Activated CD4-positive, alpha-beta memory T cell treated with anti-CD3 and anti-CD28 coated beads for 36 hours (primary cell): ENCODE results near the gene SCN3B. TPM values are rescaled to one million over a fixed set of nuclear protein-coding genes. Genes with fewer than 3 reads are reported as not detected.
"Not testable (repeated sequence)": the region's sequence is repeated elsewhere in the genome, so short reads cannot be mapped to it uniquely, and the experiment has no call there.

Experiments used
- CTCF ChIA-PET: fragments of 350-600 bp; sonication (Branson Sonifier 250); formaldehyde crosslinking; loops from one replicate; lab custom pipeline; 2021; ENCODE audit warnings: antibody characterized with exemption, inconsistent platforms; lab: Charles Lee
- POLR2A ChIA-PET: fragments of 350-600 bp; sonication (Branson Sonifier 250); formaldehyde crosslinking; loops from one replicate; lab custom pipeline; 2021; ENCODE audit warnings: antibody characterized with exemption; lab: Charles Lee
- DNase-seq: peaks from one replicate; pipeline ENCODE4 v3.0.0-alpha.2; 2020
- H3K27ac Mint-ChIP-seq: one replicate; pipeline ENCODE4 v1.8.0; 2021; ENCODE audit warnings: mixed read lengths
- H3K27me3 Mint-ChIP-seq: one replicate; pipeline ENCODE4 v1.8.0; 2021; ENCODE audit warnings: mixed read lengths
- H3K36me3 Mint-ChIP-seq: one replicate; pipeline ENCODE4 v1.8.0; 2021; ENCODE audit warnings: mixed read lengths
- H3K4me1 Mint-ChIP-seq: one replicate; pipeline ENCODE4 v1.8.0; 2021; ENCODE audit warnings: low read depth, mixed read lengths
- H3K4me3 Mint-ChIP-seq: one replicate; pipeline ENCODE4 v1.8.0; 2021; ENCODE audit warnings: mild to moderate bottlenecking, mixed read lengths
- H3K9me3 Mint-ChIP-seq: one replicate; pipeline ENCODE4 v1.8.0; 2021; ENCODE audit warnings: mixed read lengths
- intact Hi-C: fragments of 100-400 bp; cut with micrococcal nuclease; formaldehyde crosslinking; loops from one replicate; pipeline ENCODE4 v1.15.1; 2023
- total RNA-seq, 2 experiments: library from RNA; stranded (reverse); gene quantifications; one replicate each; pipeline ENCODE4 v1.2.3, GENCODE V29; 2021

The SCN3B gene
- total RNA-seq, 2 experiments from 2014 or later: not detected

DNA sequence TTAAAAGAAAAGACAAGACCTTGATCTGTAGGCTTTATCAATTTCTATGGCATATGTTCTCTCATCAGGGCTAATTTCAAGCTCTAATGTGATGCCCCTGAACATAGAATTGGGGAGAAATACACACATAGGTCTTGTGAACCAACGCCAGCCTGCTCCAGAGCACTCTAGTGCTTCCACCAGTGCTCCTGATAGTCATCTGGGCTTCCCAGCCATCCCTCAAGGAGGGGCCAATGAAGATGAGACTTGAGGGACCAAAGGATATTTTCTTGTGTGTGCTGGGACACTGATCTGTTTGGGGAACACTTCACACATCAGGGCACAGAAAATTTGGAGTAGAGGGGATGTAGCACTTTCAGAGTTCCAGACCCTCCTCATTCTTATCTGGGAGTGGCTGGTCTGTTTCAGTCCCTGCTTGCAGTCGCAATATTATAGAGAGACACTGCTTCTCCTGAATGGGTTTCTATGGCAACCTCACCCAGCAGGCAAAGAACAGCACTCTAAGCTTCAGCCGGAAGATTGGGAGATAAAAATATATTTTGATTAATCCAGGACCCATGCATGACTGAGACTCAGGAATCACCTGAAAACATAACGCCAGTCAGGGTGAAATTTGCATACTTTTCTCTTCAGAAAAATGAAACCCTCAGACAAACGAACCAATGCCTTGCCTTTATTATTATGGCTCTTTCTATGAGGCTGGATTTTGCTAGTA, 28.4 kb upstream of the SCN3B start:
- Mint-ChIP-seq H3K36me3 (no peaks in the 10 kb centered on the region), H3K9me3 (no peaks in the 10 kb centered on the region), H3K27ac (no peak overlapping the region), H3K4me3 (no peak overlapping the region), H3K27me3 (peaks cover 7% of the 10 kb centered on the region), H3K4me1 (peaks cover 6% of the 10 kb centered on the region)
- DNase-seq: no peak
- ChIA-PET CTCF (no interaction called here), POLR2A (no interaction called here)
- intact Hi-C loops: no loop called here

DNA sequence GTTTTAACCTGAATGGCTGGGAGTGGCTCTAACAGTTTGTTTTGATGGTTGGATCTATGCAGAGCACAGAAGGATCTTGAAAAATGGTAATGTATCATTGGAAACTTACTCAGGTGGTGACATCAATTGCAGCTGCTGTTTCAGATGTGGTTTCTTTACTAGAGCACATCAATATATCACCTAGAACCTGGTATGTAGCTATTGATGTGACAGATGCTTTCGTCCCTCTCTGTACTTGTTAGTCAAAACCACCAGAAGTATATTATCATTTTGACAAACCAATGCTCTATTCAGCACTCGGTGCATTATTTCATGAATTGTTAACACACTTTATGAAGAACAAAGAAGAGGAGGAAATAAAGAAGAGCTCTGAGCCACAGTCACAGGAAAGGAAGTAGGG, 26.6 kb upstream of the SCN3B start:
- H3K36me3 Mint-ChIP-seq: no peaks in the 10 kb centered on the region

GRCh38 chr11:123678246-123678645, 23.8 kb upstream of the SCN3B start:
- ChIA-PET CTCF (no interaction called here), POLR2A (no interaction called here)
- intact Hi-C loops: no loop called here
- H3K9me3 Mint-ChIP-seq: no peaks in the 10 kb centered on the region
- H3K27ac Mint-ChIP-seq: no peak overlapping the region
- H3K36me3 Mint-ChIP-seq: no peaks in the 10 kb centered on the region
- peaks cover 6% of the 10 kb centered on the region for H3K4me1 Mint-ChIP-seq
- no peak overlapping the region for H3K4me3 Mint-ChIP-seq
- DNase-seq: no peak
- H3K27me3 Mint-ChIP-seq: peaks cover 6% of the 10 kb centered on the region

More for the DNA sequence above, 26.6 kb upstream of the SCN3B start:
- CTCF ChIA-PET: interaction anchor here (0.9 to 1.5 kb wide), 2 partner anchors 26 to 30 kb away, joined by 3 to 10 read pairs; no protein-coding TSS in a partner anchor
- Mint-ChIP-seq H3K4me3 (no peak overlapping the region), H3K4me1 (peaks cover 6% of the 10 kb centered on the region), H3K27me3 (peaks cover 6% of the 10 kb centered on the region), H3K9me3 (no peaks in the 10 kb centered on the region), H3K27ac (peak overlapping the region; percentile 10)
- intact Hi-C loops: loop anchor here (1.0 kb wide), 1 partner anchor 9 kb away; no protein-coding TSS in a partner anchor
- POLR2A ChIA-PET: no interaction called here
- no peak for DNase-seq

GRCh38 chr11:123677510-123677909, 23.1 kb upstream of the SCN3B start:
- Mint-ChIP-seq H3K36me3 (no peaks in the 10 kb centered on the region), H3K27ac (no peak overlapping the region), H3K4me3 (no peak overlapping the region), H3K4me1 (peaks cover 6% of the 10 kb centered on the region), H3K27me3 (peaks cover 6% of the 10 kb centered on the region), H3K9me3 (no peaks in the 10 kb centered on the region)
- DNase-seq: no peak
- CTCF ChIA-PET: no interaction called here
- POLR2A ChIA-PET: no interaction called here
- intact Hi-C loops: no loop called here

GRCh38 chr11:123674297-123674696, 19.9 kb upstream of the SCN3B start:
- Mint-ChIP-seq H3K36me3 (no peaks in the 10 kb centered on the region), H3K4me1 (no peaks in the 10 kb centered on the region), H3K27ac (no peak overlapping the region), H3K27me3 (peaks cover 7% of the 10 kb centered on the region), H3K4me3 (no peak overlapping the region), H3K9me3 (no peaks in the 10 kb centered on the region)
- POLR2A ChIA-PET: no interaction called here
- no peak for DNase-seq
- intact Hi-C loops: no loop called here
- CTCF ChIA-PET: interaction anchor here (0.6 to 1.9 kb wide), 2 partner anchors 33 to 227 kb away, joined by 3 to 4 read pairs; no protein-coding TSS in a partner anchor

DNA sequence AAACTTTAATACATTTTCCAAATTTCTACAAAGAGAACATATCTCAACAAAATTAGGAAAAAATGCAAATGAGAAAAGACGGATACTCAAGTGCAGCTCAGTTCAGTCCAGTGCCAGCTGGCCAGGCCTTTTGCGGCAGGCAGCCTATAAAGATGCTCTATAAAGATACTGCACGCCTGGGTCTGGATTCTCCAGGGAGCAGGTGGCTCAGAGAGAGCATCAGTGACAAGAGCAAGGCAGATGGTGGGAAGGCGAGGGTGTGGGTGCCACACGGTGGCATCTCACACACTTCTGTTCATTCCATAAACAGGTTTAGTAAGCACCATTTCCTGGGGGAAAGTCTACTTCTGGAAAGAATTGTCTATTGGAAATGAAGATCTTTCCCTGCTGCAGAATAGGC, 18.1 kb upstream of the SCN3B start:
- H3K4me3 Mint-ChIP-seq: no peak overlapping the region
- POLR2A ChIA-PET: no interaction called here
- DNase-seq: no peak

GRCh38 chr11:123671534-123671933, 17.1 kb upstream of the SCN3B start:
- intact Hi-C loops: no loop called here
- no peak overlapping the region for H3K27ac Mint-ChIP-seq
- no peak overlapping the region for H3K4me3 Mint-ChIP-seq
- H3K27me3 Mint-ChIP-seq: peaks cover 2% of the 10 kb centered on the region
- H3K9me3 Mint-ChIP-seq: no peaks in the 10 kb centered on the region
- ChIA-PET CTCF (interaction anchor here (1.0 to 2.3 kb wide), 2 partner anchors 36 to 40 kb away, joined by 6 read pairs; no protein-coding TSS in a partner anchor), POLR2A (no interaction called here)
- no peak for DNase-seq
- no peaks in the 10 kb centered on the region for H3K36me3 Mint-ChIP-seq
- no peaks in the 10 kb centered on the region for H3K4me1 Mint-ChIP-seq

More for the DNA sequence above, 18.1 kb upstream of the SCN3B start:
- no peaks in the 10 kb centered on the region for H3K9me3 Mint-ChIP-seq
- H3K27me3 Mint-ChIP-seq: peaks cover 2% of the 10 kb centered on the region
- CTCF ChIA-PET: interaction anchor here (0.8 kb wide), 1 partner anchor 39 kb away, joined by 3 read pairs; no protein-coding TSS in a partner anchor
- intact Hi-C loops: no loop called here
- H3K36me3 Mint-ChIP-seq: no peaks in the 10 kb centered on the region
- H3K27ac Mint-ChIP-seq: no peak overlapping the region
- no peaks in the 10 kb centered on the region for H3K4me1 Mint-ChIP-seq

- Mint-ChIP-seq H3K27ac (no peak overlapping the region), H3K9me3 (no peaks in the 10 kb centered on the region), H3K27me3 (peaks cover 2% of the 10 kb centered on the region), H3K36me3 (no peaks in the 10 kb centered on the region), H3K4me1 (no peaks in the 10 kb centered on the region), H3K4me3 (no peak overlapping the region)
- POLR2A ChIA-PET: no interaction called here
- CTCF ChIA-PET: interaction anchor here (2.3 kb wide), 1 partner anchor 41 kb away, joined by 6 read pairs; no protein-coding TSS in a partner anchor
- intact Hi-C loops: no loop called here
- DNase-seq: no peak
These were observed 15.7 kb upstream of the SCN3B start for GRCh38 chr11:123670081-123670480.

- no peak overlapping the region for H3K27ac Mint-ChIP-seq
- CTCF ChIA-PET: no interaction called here
- peaks cover 2% of the 10 kb centered on the region for H3K36me3 Mint-ChIP-seq
- intact Hi-C loops: no loop called here
- no peak overlapping the region for H3K4me3 Mint-ChIP-seq
- peaks cover 2% of the 10 kb centered on the region for H3K4me1 Mint-ChIP-seq
- POLR2A ChIA-PET: no interaction called here
- no peak for DNase-seq
- H3K27me3 Mint-ChIP-seq: peaks cover 4% of the 10 kb centered on the region
- H3K9me3 Mint-ChIP-seq: peaks cover 2% of the 10 kb centered on the region
These were observed 10.9 kb upstream of the SCN3B start for GRCh38 chr11:123665306-123665705.

GRCh38 chr11:123659965-123660364, 5.5 kb upstream of the SCN3B start:
- peak; percentile 49 for DNase-seq
- H3K4me1 Mint-ChIP-seq: peaks cover 16% of the 10 kb centered on the region
- H3K36me3 Mint-ChIP-seq, POLR2A ChIA-PET, H3K9me3 Mint-ChIP-seq, H3K4me3 Mint-ChIP-seq, H3K27ac Mint-ChIP-seq, intact Hi-C loops, CTCF ChIA-PET: not testable (repeated sequence)
- H3K27me3 Mint-ChIP-seq: peaks cover 12% of the 10 kb centered on the region

DNA sequence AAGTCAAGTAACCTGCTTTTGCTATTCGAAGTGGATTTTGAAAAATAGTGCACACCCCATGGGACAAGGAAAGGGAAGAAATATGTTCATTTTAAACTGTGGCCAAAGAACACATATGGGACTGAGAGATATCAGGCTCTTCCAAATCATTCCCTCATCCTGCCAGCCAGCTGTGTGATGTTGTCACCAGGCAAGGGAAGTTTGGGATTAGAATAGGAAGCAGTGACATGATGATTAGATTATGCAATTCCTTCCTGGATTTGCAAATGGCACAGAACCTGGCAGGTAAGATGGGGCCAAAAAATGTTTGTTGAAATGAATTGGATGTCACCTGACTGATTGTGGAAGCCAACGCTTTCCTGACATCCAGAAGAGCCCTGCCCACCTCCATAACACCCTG, 4.9 kb upstream of the SCN3B start:
- DNase-seq: no peak
- H3K36me3 Mint-ChIP-seq: peaks cover 2% of the 10 kb centered on the region
- H3K27me3 Mint-ChIP-seq: peaks cover 15% of the 10 kb centered on the region
- intact Hi-C loops: no loop called here
- H3K27ac Mint-ChIP-seq: no peak overlapping the region
- ChIA-PET POLR2A (no interaction called here), CTCF (no interaction called here)
- peaks cover 9% of the 10 kb centered on the region for H3K9me3 Mint-ChIP-seq
- peaks cover 16% of the 10 kb centered on the region for H3K4me1 Mint-ChIP-seq
- no peak overlapping the region for H3K4me3 Mint-ChIP-seq

DNA sequence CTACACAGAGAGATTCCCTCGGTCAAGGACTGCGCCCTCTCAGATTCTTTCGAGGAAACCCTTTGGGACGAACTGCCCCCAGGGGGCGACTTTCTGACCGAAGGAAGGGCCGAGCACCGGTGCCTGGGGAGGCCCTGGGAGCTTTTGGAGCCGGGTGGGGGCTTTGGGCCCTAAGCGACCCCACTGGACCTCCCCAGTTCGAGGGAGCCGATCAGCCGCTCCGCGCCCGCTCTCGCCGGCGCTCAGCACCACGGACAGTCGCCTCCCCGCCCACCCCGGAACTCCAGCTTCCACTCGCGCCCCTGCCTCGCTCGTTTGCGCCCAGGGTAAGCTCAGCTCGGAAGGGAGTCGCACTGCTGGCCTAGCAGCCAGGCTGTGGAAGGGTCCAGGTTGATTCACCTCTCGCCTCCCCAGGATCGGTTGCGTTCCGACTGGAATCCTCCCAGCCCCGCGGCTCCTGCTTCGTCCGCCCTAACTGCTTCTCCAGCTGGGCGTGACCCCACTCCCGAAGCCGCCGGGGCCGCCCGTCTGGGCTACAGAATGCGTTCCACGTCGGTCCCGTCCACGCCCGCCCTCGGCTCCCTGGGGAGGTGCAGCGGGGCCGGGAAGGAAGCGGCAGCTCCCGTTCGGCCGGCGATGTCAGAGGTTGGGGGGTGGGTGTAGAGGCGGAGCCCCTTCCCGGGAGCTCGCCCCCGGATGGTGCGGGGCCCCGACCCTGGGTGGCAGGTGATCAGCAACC, 428 bp downstream of the SCN3B start:
- Mint-ChIP-seq H3K27me3 (peaks cover 35% of the 10 kb centered on the region), H3K9me3 (peaks cover 4% of the 10 kb centered on the region), H3K27ac (no peak overlapping the region), H3K36me3 (no peaks in the 10 kb centered on the region), H3K4me3 (no peak overlapping the region), H3K4me1 (peaks cover 5% of the 10 kb centered on the region)
- peak; percentile 48 for DNase-seq
- CTCF ChIA-PET: interaction anchor here (0.6 to 3.0 kb wide), 6 partner anchors 10 to 856 kb away, joined by 3 to 13 read pairs (median 4); no protein-coding TSS in a partner anchor
- POLR2A ChIA-PET: no interaction called here
- intact Hi-C loops: no loop called here
